ENCODE results near the gene SAMD10.
A peak's percentile ranks its signal among the peaks of the same experiment; 100 is the strongest.
"Not testable (repeated sequence)": the region's sequence is repeated elsewhere in the genome, so short reads cannot be mapped to it uniquely, and the experiment has no call there.

SAMD10 gene

DNA sequence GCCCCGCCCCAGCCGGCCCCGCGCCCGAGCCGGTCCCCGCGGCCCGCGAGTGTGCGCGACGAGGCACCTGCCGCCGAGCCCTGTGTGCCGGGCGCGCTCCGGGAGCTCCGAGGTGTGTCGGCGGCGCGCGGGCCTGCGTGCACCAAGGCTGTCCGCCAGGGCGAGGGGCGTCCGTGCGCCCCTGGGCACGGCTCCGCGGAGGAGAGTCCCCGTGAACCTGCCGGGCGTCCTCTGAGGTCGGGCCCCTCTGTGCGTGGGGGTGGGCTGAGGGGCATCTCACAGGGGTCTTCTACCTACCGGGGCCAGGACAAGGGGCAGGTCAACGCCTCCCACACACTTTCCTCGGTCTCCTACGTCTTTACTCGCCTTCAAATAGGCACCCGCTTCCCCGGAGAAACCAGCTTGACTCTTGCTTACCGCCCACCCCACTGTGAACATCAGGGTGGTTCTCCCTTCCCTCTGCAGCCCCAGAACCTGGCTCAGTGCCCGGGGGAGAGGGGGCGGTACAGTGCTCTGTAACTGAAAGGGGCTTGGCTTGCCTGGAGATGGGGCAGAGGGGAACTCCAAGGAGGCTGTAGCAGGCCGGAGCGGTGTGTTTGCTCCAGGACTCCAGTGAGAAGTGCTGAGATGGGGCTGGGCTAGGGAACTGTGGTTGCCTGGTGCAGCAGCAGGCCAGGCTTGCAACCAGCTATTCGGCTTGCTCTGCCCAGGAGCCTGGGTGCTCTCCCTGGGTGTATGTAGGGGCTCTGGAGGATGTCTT is at the start of gene SAMD10:
Gene SAMD10, minus strand, starts transcription at position 86 of the 760 bp plus-strand sequence. CDS start 175 bp downstream, outside the sequence.
- peaks cover 32% of the 10 kb centered on the region for H3K36me3 Mint-ChIP-seq (ENCODE audit: low read depth)
- no peaks in the 10 kb centered on the region for H3K9me3 Mint-ChIP-seq
- peaks cover 64% of the 10 kb centered on the region for H3K4me1 Mint-ChIP-seq (ENCODE audit: low read depth)
- no peaks in the 10 kb centered on the region for H3K27me3 Mint-ChIP-seq
- H3K4me3 Mint-ChIP-seq: peak within 1 kb of the TSS; percentile 94
- peak within 1 kb of the TSS; percentile 97 for H3K27ac Mint-ChIP-seq

DNA sequence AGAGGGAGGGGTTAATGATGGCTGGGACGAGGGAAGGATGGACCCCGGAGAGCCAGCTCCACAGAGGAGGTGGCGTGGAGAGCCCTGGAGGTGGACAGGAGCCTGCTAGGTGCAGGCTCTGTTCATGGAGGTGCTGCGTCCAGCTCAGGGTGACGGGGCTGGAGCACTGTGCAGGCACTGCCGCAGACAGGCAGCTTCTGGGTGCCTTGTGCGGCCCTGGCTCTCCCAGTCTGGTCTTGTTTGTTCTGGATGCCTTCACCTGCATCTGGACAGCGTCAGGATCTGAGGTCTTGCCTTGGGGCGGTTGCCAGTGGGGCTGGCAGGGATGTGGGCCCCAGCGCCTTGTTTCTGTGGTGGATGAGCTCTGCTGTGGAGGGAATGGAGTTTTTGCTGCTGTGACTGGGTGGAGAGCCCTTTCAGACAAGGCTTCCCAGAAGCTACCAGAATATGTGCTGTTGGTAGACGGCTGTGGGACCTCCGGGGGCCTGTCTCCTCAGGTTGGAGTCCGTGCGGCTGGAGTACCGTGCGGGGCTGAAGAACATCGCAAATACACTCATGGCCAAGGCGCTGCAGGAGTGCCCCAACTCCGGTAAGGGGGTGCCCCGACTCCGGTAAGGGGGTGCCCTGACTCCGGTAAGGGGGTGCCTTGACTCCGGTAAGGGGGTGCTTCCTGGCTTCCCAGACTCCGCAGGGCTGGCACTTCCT is 48.7 kb upstream of the SAMD10 start:
- H3K9me3 Mint-ChIP-seq: no peaks in the 10 kb centered on the region
- H3K27ac Mint-ChIP-seq: no peak overlapping the region
- H3K4me3 Mint-ChIP-seq: no peak overlapping the region
- peaks cover 1% of the 10 kb centered on the region for H3K4me1 Mint-ChIP-seq (ENCODE audit: low read depth)
- peaks cover 58% of the 10 kb centered on the region for H3K36me3 Mint-ChIP-seq (ENCODE audit: low read depth)
- no peaks in the 10 kb centered on the region for H3K27me3 Mint-ChIP-seq

DNA sequence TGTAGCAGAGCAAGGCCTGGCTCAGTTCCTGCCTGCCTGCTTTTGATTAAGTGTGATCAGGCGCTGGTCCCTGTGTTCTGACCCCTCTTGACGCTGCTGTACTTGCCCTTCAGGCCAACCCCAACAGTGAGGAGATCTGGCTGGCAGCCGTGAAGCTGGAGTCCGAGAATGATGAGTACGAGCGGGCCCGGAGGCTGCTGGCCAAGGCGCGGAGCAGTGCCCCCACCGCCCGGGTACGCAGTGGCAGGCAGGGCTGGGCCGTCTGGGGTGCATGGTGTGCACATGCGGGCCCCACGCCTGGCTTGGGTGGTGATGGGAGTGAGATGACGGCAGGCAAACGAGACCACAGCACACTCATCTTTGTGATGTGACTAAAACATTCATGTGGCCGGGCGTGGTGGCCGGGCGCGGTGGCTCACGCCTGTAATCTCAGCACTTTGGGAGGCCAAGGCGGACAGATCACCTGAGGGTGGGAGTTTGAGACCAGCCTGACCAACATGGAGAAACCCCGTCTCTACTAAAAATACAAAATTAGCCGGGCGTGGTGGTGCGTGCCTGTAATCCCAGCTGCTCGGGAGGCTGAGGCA is 46.5 kb upstream of the SAMD10 start:
- H3K27ac Mint-ChIP-seq: no peak overlapping the region
- H3K36me3 Mint-ChIP-seq (ENCODE audit: low read depth): peaks cover 63% of the 10 kb centered on the region
- H3K4me3 Mint-ChIP-seq: no peak overlapping the region
- no peaks in the 10 kb centered on the region for H3K4me1 Mint-ChIP-seq (ENCODE audit: low read depth)
- no peaks in the 10 kb centered on the region for H3K9me3 Mint-ChIP-seq
- no peaks in the 10 kb centered on the region for H3K27me3 Mint-ChIP-seq

DNA sequence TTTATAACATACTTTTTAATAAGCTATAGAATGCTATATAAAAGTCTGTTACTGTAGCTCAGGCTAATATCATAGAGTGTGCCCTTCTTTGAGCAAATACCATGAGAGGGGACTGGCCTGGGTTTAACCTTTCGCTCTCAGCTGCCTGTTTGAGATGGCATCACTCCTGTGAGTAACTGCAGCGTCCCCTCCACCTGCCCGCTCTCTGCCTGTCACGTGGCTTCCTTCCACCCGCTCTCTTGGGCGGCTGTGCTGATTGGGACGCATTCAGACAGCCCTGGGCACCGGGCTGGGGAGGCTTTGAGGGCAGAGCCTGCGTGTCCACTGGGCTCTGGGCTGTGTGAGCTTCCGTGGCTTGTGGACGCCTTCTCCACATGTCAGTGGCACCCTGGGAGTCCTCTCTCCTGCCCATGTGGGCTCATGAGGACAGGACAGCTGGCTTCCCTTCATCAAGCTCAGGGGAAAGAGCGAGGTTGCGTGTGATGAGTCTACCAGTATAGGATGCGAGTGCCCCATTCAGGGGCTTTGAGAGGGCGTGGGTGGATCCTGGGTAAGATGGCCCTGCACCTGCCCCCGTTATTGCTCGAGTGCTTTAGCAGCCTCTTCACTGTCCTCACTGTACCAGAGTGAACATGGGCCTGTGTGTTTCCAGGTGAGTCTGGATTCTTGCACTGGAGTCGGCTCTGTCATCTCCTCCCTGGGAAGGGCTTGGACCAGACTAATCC is 45.8 kb upstream of the SAMD10 start:
- no peak overlapping the region for H3K27ac Mint-ChIP-seq
- H3K4me1 Mint-ChIP-seq (ENCODE audit: low read depth): no peaks in the 10 kb centered on the region
- H3K27me3 Mint-ChIP-seq: no peaks in the 10 kb centered on the region
- no peaks in the 10 kb centered on the region for H3K9me3 Mint-ChIP-seq
- H3K36me3 Mint-ChIP-seq (ENCODE audit: low read depth): peaks cover 60% of the 10 kb centered on the region
- no peak overlapping the region for H3K4me3 Mint-ChIP-seq

DNA sequence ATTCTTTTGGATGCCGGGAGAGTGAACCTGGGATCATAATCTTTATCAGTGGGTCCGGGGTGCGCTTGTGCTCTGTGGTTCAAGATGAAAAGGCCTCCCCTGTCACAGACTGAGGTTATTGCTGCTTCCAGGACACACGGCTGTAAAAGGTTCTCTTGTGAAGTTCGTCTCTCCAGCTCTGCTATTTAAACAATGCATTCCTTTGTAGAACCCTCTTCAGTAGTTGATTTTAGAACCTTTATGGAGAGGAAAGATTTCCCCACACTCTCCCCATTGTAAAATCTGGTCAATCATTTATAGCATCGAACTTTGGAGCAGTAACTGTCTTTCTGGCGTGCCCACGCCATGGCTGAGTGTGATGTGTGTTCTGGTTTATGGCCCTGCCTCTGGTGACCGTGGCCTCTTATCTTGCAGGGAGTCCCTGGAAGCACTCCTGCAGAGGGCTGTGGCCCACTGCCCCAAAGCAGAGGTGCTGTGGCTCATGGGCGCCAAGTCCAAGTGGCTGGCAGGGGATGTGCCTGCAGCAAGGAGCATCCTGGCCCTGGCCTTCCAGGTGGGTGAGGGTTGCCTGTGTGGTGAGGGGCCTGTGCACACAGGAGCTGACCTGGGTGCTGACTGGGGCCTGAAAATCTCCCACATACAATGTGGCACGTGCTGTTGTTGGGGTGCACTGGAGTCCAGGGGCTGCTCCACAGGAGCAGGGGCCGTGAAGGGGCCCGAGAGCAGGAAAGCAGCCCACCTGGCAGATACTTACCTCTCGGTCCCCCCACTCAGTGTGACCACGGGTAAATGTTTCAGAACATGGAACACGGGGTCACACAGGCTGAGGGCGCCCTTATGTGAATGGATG is 44.9 kb upstream of the SAMD10 start:
- H3K27ac Mint-ChIP-seq: no peak overlapping the region
- no peak overlapping the region for H3K4me3 Mint-ChIP-seq
- H3K27me3 Mint-ChIP-seq: no peaks in the 10 kb centered on the region
- H3K9me3 Mint-ChIP-seq: no peaks in the 10 kb centered on the region
- no peaks in the 10 kb centered on the region for H3K4me1 Mint-ChIP-seq (ENCODE audit: low read depth)
- H3K36me3 Mint-ChIP-seq (ENCODE audit: low read depth): peaks cover 63% of the 10 kb centered on the region

DNA sequence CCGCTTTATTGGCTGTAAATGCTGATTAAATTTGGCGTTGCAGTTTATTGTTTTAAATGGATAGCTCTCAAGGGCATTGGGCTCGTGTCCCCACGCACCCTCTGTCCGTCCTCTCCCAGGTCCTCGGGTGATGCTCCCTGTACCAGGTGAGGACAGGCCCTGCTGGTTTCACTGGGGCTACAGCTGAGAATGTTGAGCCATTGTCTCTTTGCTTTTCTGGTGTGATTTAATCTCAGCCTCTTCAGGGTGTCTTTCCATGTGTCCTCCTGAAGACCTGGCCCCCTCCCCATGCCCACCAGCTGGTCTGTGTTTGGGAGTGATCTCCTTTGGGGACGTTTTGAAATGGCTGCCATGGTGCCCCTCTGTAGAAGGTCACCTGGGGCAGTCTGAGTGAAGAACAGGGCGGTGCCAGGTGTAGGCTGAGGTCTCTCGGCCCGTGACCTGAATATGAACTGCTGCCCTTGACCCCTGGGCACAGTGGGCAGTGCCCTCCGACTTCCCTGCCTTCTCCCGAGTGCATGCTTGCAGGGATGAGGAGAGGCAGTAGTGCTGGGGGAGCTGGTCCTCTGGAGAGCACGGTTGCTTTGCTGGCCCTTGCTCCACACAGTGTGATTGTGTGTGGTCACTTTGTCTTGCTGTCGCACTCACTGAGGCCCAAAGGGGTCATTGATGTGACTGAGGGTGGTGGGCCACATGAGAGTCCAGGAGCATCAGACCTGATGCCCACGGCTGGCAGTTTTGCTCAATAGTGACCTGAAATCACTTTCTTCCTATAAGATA is 44.1 kb upstream of the SAMD10 start:
- Mint-ChIP-seq H3K27ac (no peak overlapping the region), H3K9me3 (no peaks in the 10 kb centered on the region), H3K4me3 (no peak overlapping the region), H3K36me3 (ENCODE audit: low read depth) (peaks cover 65% of the 10 kb centered on the region), H3K4me1 (ENCODE audit: low read depth) (no peaks in the 10 kb centered on the region), H3K27me3 (no peaks in the 10 kb centered on the region)

DNA sequence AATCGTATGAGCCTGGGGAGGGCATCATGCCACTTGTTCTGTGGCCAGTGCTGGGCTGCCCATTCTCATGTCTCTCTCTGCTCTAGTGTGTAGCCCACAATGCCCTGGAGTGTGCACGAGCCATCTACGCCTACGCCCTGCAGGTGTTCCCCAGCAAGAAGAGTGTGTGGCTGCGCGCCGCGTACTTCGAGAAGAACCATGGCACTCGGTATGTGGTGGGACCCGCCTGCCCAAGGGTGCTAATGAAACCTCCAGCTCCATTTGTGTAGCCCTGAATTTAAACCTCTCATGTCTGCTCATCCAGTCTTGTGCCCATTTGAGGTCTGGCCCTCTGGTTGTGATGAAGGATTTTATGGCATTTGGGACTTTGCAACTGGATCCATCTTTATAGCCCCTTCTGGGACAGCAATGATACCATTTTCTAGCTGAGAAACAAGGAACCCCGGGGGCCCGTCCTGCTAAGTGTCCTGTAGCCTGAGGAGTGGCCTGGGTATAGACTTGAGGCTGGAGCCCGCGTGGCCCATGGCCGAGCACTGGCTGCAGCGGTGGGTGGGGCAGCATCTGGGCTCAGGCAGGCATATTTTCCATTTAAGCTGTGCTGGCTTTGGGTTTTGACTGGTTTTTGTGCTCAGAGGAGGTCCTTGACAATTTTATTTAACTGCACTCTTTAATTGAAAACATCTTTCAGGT is 43.4 kb upstream of the SAMD10 start:
- Mint-ChIP-seq H3K36me3 (ENCODE audit: low read depth) (peaks cover 65% of the 10 kb centered on the region), H3K27ac (no peak overlapping the region), H3K9me3 (no peaks in the 10 kb centered on the region), H3K4me1 (ENCODE audit: low read depth) (no peaks in the 10 kb centered on the region), H3K4me3 (no peak overlapping the region), H3K27me3 (no peaks in the 10 kb centered on the region)

DNA sequence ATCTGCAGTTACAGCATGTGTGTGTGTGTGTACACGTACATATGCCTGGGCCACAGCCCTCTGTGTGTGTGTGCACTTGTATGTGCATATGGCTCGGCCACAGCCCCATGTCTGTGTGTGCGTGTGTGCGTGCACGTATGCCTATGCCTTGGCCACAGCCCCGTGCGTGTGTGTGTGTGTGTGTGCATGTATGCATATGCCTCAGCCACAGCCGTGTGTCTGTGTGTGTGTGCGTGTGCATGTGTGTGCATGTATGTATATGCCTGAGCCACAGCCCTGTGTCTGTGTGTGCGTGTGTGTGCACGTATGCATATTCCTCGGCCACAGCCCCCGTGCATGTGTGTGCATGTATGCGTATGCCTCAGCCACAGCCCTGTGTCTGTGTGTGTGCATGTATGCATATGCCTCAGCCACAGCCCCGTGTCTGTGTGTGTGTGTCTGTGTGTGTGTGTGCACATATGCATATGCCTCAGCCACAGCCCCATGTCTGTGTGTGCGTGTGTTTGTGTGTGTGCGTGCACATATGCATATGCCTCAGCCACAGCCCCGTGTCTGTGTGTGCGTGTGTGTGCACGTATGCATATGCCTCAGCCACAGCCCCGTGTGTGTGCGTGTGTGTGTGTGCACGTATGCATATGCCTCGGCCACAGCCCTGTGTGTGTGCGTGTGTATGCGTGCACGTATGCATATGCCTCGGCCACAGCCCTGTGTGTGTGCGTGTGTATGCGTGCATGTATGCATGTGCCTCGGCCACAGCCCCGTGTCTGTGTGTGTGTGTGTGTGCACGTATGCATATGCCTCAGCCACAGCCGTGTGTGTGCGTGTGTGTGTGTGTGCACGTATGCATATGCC is 41.9 kb upstream of the SAMD10 start:
- H3K9me3 Mint-ChIP-seq: no peaks in the 10 kb centered on the region
- peaks cover 64% of the 10 kb centered on the region for H3K36me3 Mint-ChIP-seq (ENCODE audit: low read depth)

DNA sequence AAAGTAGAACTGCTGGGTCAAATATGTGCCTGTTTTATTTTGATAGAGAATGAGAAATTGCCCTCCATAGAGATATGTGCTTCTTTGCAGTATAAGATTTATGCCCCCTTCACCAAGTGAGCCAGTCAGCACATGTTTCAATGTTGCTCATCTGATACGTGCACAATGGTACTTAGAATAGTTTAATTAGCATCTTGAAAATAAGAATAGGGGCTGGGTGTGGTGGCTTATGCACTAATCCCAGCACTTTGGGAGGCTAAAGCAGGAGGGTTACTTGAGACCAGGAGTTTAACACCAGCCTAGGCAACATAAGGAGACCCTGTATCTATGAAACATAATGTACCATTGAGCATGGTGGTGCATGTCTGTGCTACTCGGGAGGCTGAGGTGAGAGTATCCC is 36.2 kb upstream of the SAMD10 start:
- Mint-ChIP-seq H3K9me3 (no peaks in the 10 kb centered on the region), H3K36me3 (ENCODE audit: low read depth) (peaks cover 71% of the 10 kb centered on the region), H3K27ac (no peak overlapping the region), H3K27me3 (no peaks in the 10 kb centered on the region), H3K4me1 (ENCODE audit: low read depth) (peaks cover 28% of the 10 kb centered on the region), H3K4me3 (no peak overlapping the region)

More for the DNA sequence above, 41.9 kb upstream of the SAMD10 start:
- no peaks in the 10 kb centered on the region for H3K4me1 Mint-ChIP-seq (ENCODE audit: low read depth)
- H3K4me3 Mint-ChIP-seq: no peak overlapping the region
- no peak overlapping the region for H3K27ac Mint-ChIP-seq
- H3K27me3 Mint-ChIP-seq: no peaks in the 10 kb centered on the region

DNA sequence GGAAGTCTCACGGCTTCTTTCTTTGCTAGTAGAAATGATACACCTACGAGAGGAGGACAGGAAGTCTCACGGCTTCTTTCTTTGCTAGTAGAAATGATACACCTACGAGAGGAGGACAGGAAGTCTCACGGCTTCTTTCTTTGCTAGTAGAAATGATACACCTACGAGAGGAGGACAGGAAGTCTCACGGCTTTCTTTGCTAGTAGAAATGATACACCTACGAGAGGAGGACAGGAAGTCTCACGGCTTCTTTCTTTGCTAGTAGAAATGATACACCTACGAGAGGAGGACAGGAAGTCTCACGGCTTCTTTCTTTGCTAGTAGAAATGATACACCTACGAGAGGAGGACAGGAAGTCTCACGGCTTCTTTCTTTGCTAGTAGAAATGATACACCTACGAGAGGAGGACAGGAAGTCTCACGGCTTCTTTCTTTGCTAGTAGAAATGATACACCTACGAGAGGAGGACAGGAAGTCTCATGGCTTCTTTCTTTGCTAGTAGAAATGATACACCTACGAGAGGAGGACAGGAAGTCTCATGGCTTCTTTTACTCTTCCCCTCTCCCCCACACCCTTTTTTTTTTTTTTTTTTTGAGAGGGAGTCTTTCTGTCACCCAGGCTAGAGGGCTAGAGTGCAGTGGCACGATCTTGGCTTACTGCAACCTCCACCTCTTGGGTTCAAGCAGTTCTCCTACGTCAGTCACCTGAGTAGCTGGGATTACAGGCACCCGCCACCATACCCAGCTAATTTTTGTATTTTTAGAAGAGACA is 33.1 kb upstream of the SAMD10 start:
- peak overlapping the region; percentile 46 for H3K27ac Mint-ChIP-seq

DNA sequence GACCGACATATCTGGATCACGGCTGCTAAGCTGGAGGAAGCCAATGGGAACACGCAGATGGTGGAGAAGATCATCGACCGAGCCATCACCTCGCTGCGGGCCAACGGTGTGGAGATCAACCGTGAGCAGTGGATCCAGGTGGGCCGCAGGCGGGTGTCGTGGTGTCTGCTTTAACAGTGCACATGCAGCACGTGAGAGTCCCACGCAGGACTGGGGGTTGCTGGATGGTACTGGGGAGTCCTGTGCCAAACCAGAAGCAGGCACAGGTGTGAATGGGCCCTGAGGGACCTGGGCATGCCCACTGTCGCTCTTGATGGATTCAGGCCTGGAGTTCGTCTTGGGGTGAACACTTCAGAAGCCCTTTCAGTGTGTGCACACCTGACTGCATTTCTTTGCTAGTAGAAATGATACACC is 31.9 kb upstream of the SAMD10 start:
- Mint-ChIP-seq H3K4me3 (no peak overlapping the region), H3K36me3 (ENCODE audit: low read depth) (peaks cover 74% of the 10 kb centered on the region), H3K4me1 (ENCODE audit: low read depth) (peaks cover 59% of the 10 kb centered on the region), H3K27me3 (no peaks in the 10 kb centered on the region), H3K27ac (peak overlapping the region; percentile 85), H3K9me3 (peaks cover 8% of the 10 kb centered on the region)

More for the DNA sequence above, 33.1 kb upstream of the SAMD10 start:
- Mint-ChIP-seq H3K4me1 (ENCODE audit: low read depth) (peaks cover 53% of the 10 kb centered on the region), H3K36me3 (ENCODE audit: low read depth) (peaks cover 76% of the 10 kb centered on the region), H3K4me3 (peak overlapping the region; percentile 20)
- not testable (repeated sequence) for H3K9me3 Mint-ChIP-seq, H3K27me3 Mint-ChIP-seq

DNA sequence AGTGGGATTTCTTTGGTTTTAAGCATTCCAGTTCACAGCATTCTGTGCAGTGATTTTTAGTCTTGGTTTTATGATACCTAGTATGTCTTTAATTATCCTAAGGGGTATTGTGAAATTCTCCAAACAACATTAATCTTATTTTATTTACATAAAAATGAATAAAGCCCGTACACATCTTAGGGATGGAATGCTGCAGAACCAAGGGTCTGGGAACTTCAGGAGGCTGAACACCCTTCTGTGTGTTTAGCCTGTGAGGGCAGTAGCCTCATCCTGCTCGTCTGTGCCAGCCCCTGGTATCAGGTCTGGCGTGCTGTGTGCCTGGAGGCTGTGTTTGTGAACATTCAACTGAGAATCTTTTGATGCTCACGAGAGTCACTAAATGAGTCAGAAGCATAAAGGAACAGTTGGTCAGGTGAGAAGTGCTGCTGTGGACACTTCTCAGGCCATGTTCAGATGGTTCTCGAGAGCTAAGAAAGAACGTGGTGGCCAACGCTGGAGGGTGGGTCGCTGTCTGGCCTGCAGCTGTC is 31.3 kb upstream of the SAMD10 start:
- Mint-ChIP-seq H3K27ac (peak overlapping the region; percentile 85), H3K27me3 (no peaks in the 10 kb centered on the region)

More for the DNA sequence above, 31.3 kb upstream of the SAMD10 start:
- no peak overlapping the region for H3K4me3 Mint-ChIP-seq
- peaks cover 59% of the 10 kb centered on the region for H3K4me1 Mint-ChIP-seq (ENCODE audit: low read depth)
- H3K9me3 Mint-ChIP-seq: peaks cover 8% of the 10 kb centered on the region
- H3K36me3 Mint-ChIP-seq (ENCODE audit: low read depth): peaks cover 73% of the 10 kb centered on the region
